CD14-positive monocyte (primary cell): ENCODE measurements around the gene PRDM13. TPM values are rescaled to one million over a fixed set of nuclear protein-coding genes. Genes with fewer than 3 reads are reported as not detected.
A peak's percentile ranks its signal among the peaks of the same experiment; 100 is the strongest.

Experiments used
- DNase-seq, 3 donors: peaks; one replicate each; pipeline ENCODE4 v3.0.0-alpha.2; 2011 to 2022
- H2AFZ ChIP-seq: 2 replicates; pipeline ENCODE4 v1.6.0; 2012; ENCODE audit warnings: mild to moderate bottlenecking, low read depth, low read length, inconsistent platforms; ENCODE audit not compliant: insufficient read depth, poor library complexity, severe bottlenecking
- H3K27ac ChIP-seq, 2 donors: 1 replicate in 1 of 2; 2 replicates in 1 of 2; pipeline ENCODE4 v1.5.1; 2012 to 2013; ENCODE audit warnings: low read length in 2 of 2, control low read depth in 1 of 2, inconsistent platforms in 1 of 2, low read depth in 1 of 2, mild to moderate bottlenecking in 1 of 2
- H3K27me3 ChIP-seq, 2 donors: one replicate each; pipeline versions ENCODE4 v1.6.0 to v1.6.1; 2011 to 2013; ENCODE audit warnings: low read length in 2 of 2; ENCODE audit not compliant: control insufficient read depth in 2 of 2, insufficient read depth in 2 of 2
- H3K36me3 ChIP-seq, 2 donors: replicated peaks in 1 of 2; 1 replicate in 1 of 2; 2 replicates in 1 of 2; pipeline versions ENCODE4 v1.5.1 to v1.6.1; 2012 to 2013; ENCODE audit warnings: low read length in 2 of 2, control low read depth in 1 of 2, inconsistent platforms in 1 of 2, mild to moderate bottlenecking in 1 of 2; ENCODE audit not compliant: insufficient read depth in 2 of 2, control insufficient read depth in 1 of 2
- H3K4me1 ChIP-seq, 2 donors: 1 replicate in 1 of 2; 2 replicates in 1 of 2; pipeline versions ENCODE4 v1.5.1 to v1.6.1; 2012 to 2013; ENCODE audit warnings: low read length in 2 of 2, control low read depth in 1 of 2, inconsistent platforms in 1 of 2, mild to moderate bottlenecking in 1 of 2, moderate library complexity in 1 of 2; ENCODE audit not compliant: insufficient read depth in 2 of 2, control insufficient read depth in 1 of 2
- H3K4me2 ChIP-seq: replicated peaks from 2 replicates; pipeline ENCODE3; 2012; ENCODE audit warnings: low read length, moderate library complexity, mild to moderate bottlenecking; ENCODE audit not compliant: poor library complexity, severe bottlenecking; ENCODE audit errors: extremely low read depth
- H3K4me3 ChIP-seq, 3 experiments: fragments of 200-600 bp in 1 of 3; sonication (generic) in 1 of 3; replicated peaks in 1 of 3; 1 replicate in 2 of 3; 2 replicates in 1 of 3; pipeline ENCODE4 v1.5.1; 2011 to 2013; ENCODE audit warnings: low read length in 3 of 3, mild to moderate bottlenecking in 3 of 3, control low read depth in 2 of 3, low read depth in 2 of 3, inconsistent platforms in 1 of 3, moderate library complexity in 1 of 3
- H3K79me2 ChIP-seq: 2 replicates; pipeline ENCODE4 v1.6.0; 2012; ENCODE audit warnings: mild to moderate bottlenecking, control low read depth, inconsistent platforms, low read length, moderate library complexity; ENCODE audit not compliant: insufficient read depth
- H3K9ac ChIP-seq: 2 replicates; pipeline ENCODE4 v1.6.0; 2017; ENCODE audit warnings: low read length, mild to moderate bottlenecking; ENCODE audit not compliant: insufficient read depth, poor library complexity, severe bottlenecking
- H3K9me3 ChIP-seq, 2 donors: replicated peaks in 1 of 2; 1 replicate in 1 of 2; 2 replicates in 1 of 2; pipeline versions ENCODE4 v1.5.1 to v1.6.1; 2012 to 2013; ENCODE audit warnings: low read length in 2 of 2, control low read depth in 1 of 2; ENCODE audit not compliant: control insufficient read depth in 1 of 2, insufficient read depth in 1 of 2
- H4K20me1 ChIP-seq: 2 replicates; pipeline ENCODE4 v1.6.0; 2012; ENCODE audit warnings: mild to moderate bottlenecking, low read length, control low read depth, moderate library complexity; ENCODE audit not compliant: insufficient read depth
- H3K27ac Mint-ChIP-seq, 7 donors: one replicate each; pipeline ENCODE4 v1.8.0; 2020; ENCODE audit warnings: mild to moderate bottlenecking in 7 of 7, mixed read lengths in 7 of 7, moderate library complexity in 6 of 7, inconsistent platforms in 2 of 7
- H3K27me3 Mint-ChIP-seq, 3 donors: one replicate each; pipeline ENCODE4 v1.8.0; 2021 to 2022; ENCODE audit warnings: low read depth in 3 of 3, mild to moderate bottlenecking in 3 of 3, mixed read lengths in 3 of 3, moderate library complexity in 3 of 3, inconsistent platforms in 1 of 3
- H3K36me3 Mint-ChIP-seq, 2 donors: one replicate each; pipeline ENCODE4 v1.8.0; 2020; ENCODE audit warnings: mixed read lengths in 2 of 2, inconsistent platforms in 1 of 2, mild to moderate bottlenecking in 1 of 2
- H3K4me1 Mint-ChIP-seq: one replicate; pipeline ENCODE4 v1.8.0; 2020; ENCODE audit warnings: mild to moderate bottlenecking, mixed read lengths
- H3K4me3 Mint-ChIP-seq, 2 donors: one replicate each; pipeline ENCODE4 v1.8.0; 2020; ENCODE audit warnings: mild to moderate bottlenecking in 2 of 2, mixed read lengths in 2 of 2, moderate library complexity in 1 of 2
- H3K9me3 Mint-ChIP-seq, 7 donors: one replicate each; pipeline ENCODE4 v1.8.0; 2020 to 2022; ENCODE audit warnings: mixed read lengths in 7 of 7, mild to moderate bottlenecking in 6 of 7, moderate library complexity in 6 of 7, inconsistent platforms in 2 of 7
- CTCF ChIP-seq: fragments of 200-600 bp; IDR thresholded peaks from one replicate; pipeline ENCODE4 v1.8.0; 2022; ENCODE audit warnings: antibody characterized with exemption, mild to moderate bottlenecking
- WGBS: methylation state at CpG from one replicate; pipeline ENCODE4 v1.1.5; 2013; ENCODE audit warnings: missing lambda C conversion rate; ENCODE audit not compliant: insufficient coverage; 5-methylcytosine and 5-hydroxymethylcytosine counted together
- intact Hi-C, 2 donors: fragments of 100-400 bp; cut with micrococcal nuclease; formaldehyde crosslinking; loops; one replicate each; pipeline versions ENCODE4 v1.15.0 to v1.15.1; 2023
- polyA minus RNA-seq: library from RNA; depleted of rRNA, polyadenylated mRNA; stranded (reverse); fragments of >200 nt; gene quantifications from 2 replicates; pipeline ENCODE4 v1.2.3, GENCODE V29; 2012
- polyA plus RNA-seq, 3 donors: library from polyadenylated mRNA; depleted of rRNA in 1 of 3; unstranded in 2 of 3; stranded (reverse) in 1 of 3; fragments of 300-500 nt in 2 of 3; fragments of >200 nt in 1 of 3; fragmentation: Illumina TruSeq in 2 of 3; gene quantifications; 1 replicate in 2 of 3; 2 replicates in 1 of 3; pipeline ENCODE4 v1.2.3, GENCODE V29; 2012 to 2021
- total RNA-seq, 12 experiments: library from RNA in 1 of 12; stranded (reverse) in 1 of 12; fragments of 120-200 nt in 1 of 12; gene quantifications; one replicate each; pipeline ENCODE4 v1.2.4 and lab custom pipeline; 2013 to 2026; ENCODE audit warnings: mixed read lengths in 6 of 12, inconsistent platforms in 1 of 12

PRDM13 gene
- total RNA-seq (2013): not detected
- polyA plus RNA-seq: not detected
- 0.14 TPM in 1 of 2 replicates, not detected in the other for polyA minus RNA-seq
- total RNA-seq (lab: John Stamatoyannopoulos, UW): 0 to 0.69 (median 0.03) reads per million in 11 experiments

- DNase-seq: no peak
- Histone ChIP-seq H2AFZ (no peak within 1 kb of the TSS), H3K79me2 (no peaks in the 10 kb centered on the region), H3K9me3 (peaks cover 10 to 49% of the 10 kb centered on the region in 2 donors), H4K20me1 (no peaks in the 10 kb centered on the region), H3K9ac (no peak within 1 kb of the TSS), H3K4me1 (peaks cover 24 to 31% of the 10 kb centered on the region in 2 donors), H3K4me2 (no peak within 1 kb of the TSS), H3K36me3 (no peaks in the 10 kb centered on the region), H3K4me3 (no peak within 1 kb of the TSS), H3K27ac (no peak within 1 kb of the TSS), H3K27me3 (peaks cover 98 to 100% of the 10 kb centered on the region in 2 donors)
- whole genome bisulfite sequencing: 8% methylated on average over 48 of the region's 54 CpGs
- no peak within 1 kb of the TSS for H3K27ac Mint-ChIP-seq
- intact Hi-C loops: no loop called here
- peaks cover 15 to 17% of the 10 kb centered on the region in 2 donors for H3K36me3 Mint-ChIP-seq
- peaks cover 98 to 99% (median 99%) of the 10 kb centered on the region in 3 donors for H3K27me3 Mint-ChIP-seq
- peaks cover 0 to 62% (median 31%) of the 10 kb centered on the region in 7 donors for H3K9me3 Mint-ChIP-seq
- H3K4me3 Mint-ChIP-seq: peak within 1 kb of the TSS in 1 of 2 donors; percentile 89
- no peak for TF ChIP-seq CTCF
- peaks cover 51% of the 10 kb centered on the region for H3K4me1 Mint-ChIP-seq
Measured at GRCh38 chr6:99606656-99607415, at the start of gene PRDM13. PRDM13 (plus strand) TSS chr6:99606833; CDS start chr6:99607035, 202 bp downstream.

DNA sequence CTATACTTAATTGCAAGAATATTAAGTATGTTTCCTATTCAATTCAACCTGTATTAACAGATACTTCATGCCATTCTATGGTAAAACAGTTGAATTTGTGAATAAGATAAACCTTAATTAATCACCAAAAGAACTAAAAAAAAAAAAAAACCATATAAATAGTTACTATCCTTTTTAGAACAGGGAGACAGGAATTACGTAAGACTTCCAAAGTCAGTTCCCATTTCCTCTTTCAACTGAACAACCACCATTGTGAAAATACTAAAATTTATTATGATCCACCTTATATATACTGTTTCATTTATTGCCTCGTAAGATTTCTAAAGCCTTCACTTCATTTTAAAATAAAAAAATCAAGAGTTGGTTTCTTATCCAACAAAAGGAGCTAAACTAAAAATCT is 47.6 kb upstream of the PRDM13 start:
- Histone ChIP-seq H3K36me3 (peaks cover 33 to 54% of the 10 kb centered on the region in 2 donors), H3K9me3 (no peaks in the 10 kb centered on the region), H3K4me2 (no peak overlapping the region), H2AFZ (no peak overlapping the region), H3K4me1 (no peaks in the 10 kb centered on the region), H3K9ac (no peak overlapping the region), H3K4me3 (no peak overlapping the region), H4K20me1 (no peaks in the 10 kb centered on the region), H3K79me2 (peaks cover 16% of the 10 kb centered on the region), H3K27ac (no peak overlapping the region), H3K27me3 (no peaks in the 10 kb centered on the region)
- Mint-ChIP-seq H3K9me3 (peaks cover 0 to 4% (median 0%) of the 10 kb centered on the region in 7 donors), H3K4me1 (peaks cover 5% of the 10 kb centered on the region), H3K4me3 (no peak overlapping the region), H3K27me3 (no peaks in the 10 kb centered on the region), H3K36me3 (peaks cover 47 to 59% of the 10 kb centered on the region in 2 donors), H3K27ac (no peak overlapping the region)
- intact Hi-C loops: no loop called here
- DNase-seq: peak in 2 of 3 donors; percentile 21 to 32
- no peak for TF ChIP-seq CTCF
- WGBS: no CpG with 5 or more reads among the region's 2 CpGs
